Measurements from ENCODE around the gene CUX1.

CUX1 gene

GRCh38 chr7:102073931-102074880 is 256.8 kb downstream of the CUX1 start:
- no peak for DNase-seq (ENCODE audit: low spot score)

- DNase-seq (ENCODE audit: low spot score), result no peak
These were observed 257.7 kb downstream of the CUX1 start for GRCh38 chr7:102075126-102075525.

GRCh38 chr7:102075553-102076135 is 258.2 kb downstream of the CUX1 start:
- DNase-seq (ENCODE audit: low spot score), result no peak

GRCh38 chr7:102077081-102077480 is 259.7 kb downstream of the CUX1 start:
- DNase-seq (ENCODE audit: low spot score), result no peak

GRCh38 chr7:102079140-102080018 is 262.0 kb downstream of the CUX1 start:
- no peak for DNase-seq (ENCODE audit: low spot score)

- no peak for DNase-seq (ENCODE audit: low spot score)
These were observed 262.6 kb downstream of the CUX1 start for GRCh38 chr7:102080019-102080433.

- no peak for DNase-seq (ENCODE audit: low spot score)
These were observed 263.2 kb downstream of the CUX1 start for GRCh38 chr7:102080434-102081243.

- no peak for DNase-seq (ENCODE audit: low spot score)
These were observed 263.8 kb downstream of the CUX1 start for GRCh38 chr7:102081244-102081627.

- DNase-seq (ENCODE audit: low spot score), result no peak
These were observed 265.4 kb downstream of the CUX1 start for GRCh38 chr7:102082693-102083368.

- no peak for DNase-seq (ENCODE audit: low spot score)
These were observed 267.9 kb downstream of the CUX1 start for GRCh38 chr7:102085218-102085772.

GRCh38 chr7:102089175-102090098 is 272.0 kb downstream of the CUX1 start:
- DNase-seq (ENCODE audit: low spot score), result no peak

GRCh38 chr7:102093599-102094315 is 276.3 kb downstream of the CUX1 start:
- DNase-seq (ENCODE audit: low spot score), result no peak

GRCh38 chr7:102094316-102094650 is 276.9 kb downstream of the CUX1 start:
- DNase-seq (ENCODE audit: low spot score), result no peak

- no peak for DNase-seq (ENCODE audit: low spot score)
These were observed 278.0 kb downstream of the CUX1 start for GRCh38 chr7:102095321-102096011.

GRCh38 chr7:102096012-102096332 is 278.5 kb downstream of the CUX1 start:
- DNase-seq (ENCODE audit: low spot score), result no peak

- no peak for DNase-seq (ENCODE audit: low spot score)
These were observed 279.4 kb downstream of the CUX1 start for GRCh38 chr7:102096706-102097427.

- DNase-seq (ENCODE audit: low spot score), result peak; percentile 46
These were observed 280.3 kb downstream of the CUX1 start for GRCh38 chr7:102097601-102098161.

- DNase-seq (ENCODE audit: low spot score), result no peak
These were observed 281.6 kb downstream of the CUX1 start for GRCh38 chr7:102098986-102099385.
